Stimulated activated CD4-positive, alpha-beta T cell treated with anti-CD3 and anti-CD28 coated beads, Interleukin-15, amount 100 ng/mL, for 24 hours (primary cell): ENCODE results near the gene ITPR2.
"Not testable (repeated sequence)": the region's sequence is repeated elsewhere in the genome, so short reads cannot be mapped to it uniquely, and the experiment has no call there.

ENCODE experiments used
- DNase-seq: peaks from one replicate; pipeline ENCODE4 v3.0.0-alpha.2; 2020

Gene ITPR2

GRCh38 chr12:26319511-26319910 is 513.5 kb downstream of the ITPR2 start:
- no peak for DNase-seq

GRCh38 chr12:26318661-26319068 is 514.3 kb downstream of the ITPR2 start:
- peak; percentile 9 for DNase-seq

GRCh38 chr12:26317942-26318575 is 514.9 kb downstream of the ITPR2 start:
- DNase-seq, result no peak

- DNase-seq, result not testable (repeated sequence)
Measured at GRCh38 chr12:26314103-26314502, 518.9 kb downstream of the ITPR2 start.

- not testable (repeated sequence) for DNase-seq
Measured at GRCh38 chr12:26310489-26310888, 522.5 kb downstream of the ITPR2 start.

DNA sequence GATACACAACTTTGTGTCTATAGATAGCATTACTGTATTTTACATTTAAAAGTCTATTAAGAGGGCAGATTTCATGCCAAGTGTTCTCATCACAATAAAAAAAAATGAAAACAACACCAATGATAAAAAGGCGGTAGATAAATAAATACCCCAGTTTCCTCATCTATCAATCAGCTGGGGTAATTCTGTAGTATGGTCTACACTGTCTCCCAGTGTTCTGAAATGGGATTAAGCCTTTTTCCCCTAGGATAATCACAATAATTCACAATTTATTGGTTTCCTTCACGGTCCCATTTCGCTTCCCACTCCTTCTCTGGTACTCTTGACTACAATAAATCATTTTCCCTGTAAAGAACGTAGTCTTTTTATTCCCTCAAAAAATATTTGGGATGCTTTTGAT is 523.4 kb downstream of the ITPR2 start:
- DNase-seq, result no peak

DNA sequence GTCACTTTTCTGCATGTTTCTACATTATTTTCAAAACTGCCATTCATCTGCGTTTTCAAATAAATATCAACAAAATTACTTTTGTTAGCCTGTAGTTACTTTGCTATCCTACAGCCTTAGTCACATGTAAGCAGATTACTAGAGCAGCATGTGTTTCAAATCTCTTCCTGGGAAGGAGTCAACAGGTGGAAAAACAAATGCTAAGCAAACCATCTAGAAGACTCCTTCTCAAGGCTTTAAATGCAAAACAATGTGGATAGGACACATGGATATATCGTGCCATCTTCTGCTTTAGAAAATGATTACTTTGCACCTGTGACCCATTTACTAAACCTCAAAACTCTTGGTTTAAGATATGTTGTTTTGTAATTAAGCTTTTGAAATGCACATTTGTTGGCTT is 528.7 kb downstream of the ITPR2 start:
- no peak for DNase-seq

GRCh38 chr12:26303418-26303817 is 529.6 kb downstream of the ITPR2 start:
- DNase-seq, result no peak

- no peak for DNase-seq
Measured at GRCh38 chr12:26302776-26303175, 530.2 kb downstream of the ITPR2 start.

GRCh38 chr12:26299751-26300150 is 533.2 kb downstream of the ITPR2 start:
- no peak for DNase-seq

- no peak for DNase-seq
Measured at GRCh38 chr12:26298785-26299621, 534.0 kb downstream of the ITPR2 start.

- DNase-seq, result no peak
Measured at GRCh38 chr12:26297396-26298070, 535.5 kb downstream of the ITPR2 start.

DNA sequence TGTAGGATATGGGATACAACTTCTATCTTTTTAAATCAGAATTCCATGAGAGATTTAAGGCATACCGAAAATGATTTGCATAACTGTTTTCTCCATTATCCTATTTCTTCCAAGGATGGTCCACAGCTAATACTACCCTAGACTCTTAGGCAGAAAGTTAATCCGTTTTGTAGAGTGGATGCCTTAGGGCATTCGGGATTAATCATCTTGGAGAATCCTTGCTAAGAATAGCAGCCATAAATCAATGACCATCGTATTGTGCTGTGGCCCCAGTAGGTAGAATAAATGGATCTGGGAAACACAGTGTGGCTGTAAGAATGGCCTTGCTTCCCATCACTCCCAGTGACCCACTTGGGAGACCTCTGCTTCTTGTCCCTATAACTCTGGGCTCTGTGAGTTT is 538.0 kb downstream of the ITPR2 start:
- no peak for DNase-seq

GRCh38 chr12:26293612-26294011 is 539.4 kb downstream of the ITPR2 start:
- DNase-seq, result no peak

DNA sequence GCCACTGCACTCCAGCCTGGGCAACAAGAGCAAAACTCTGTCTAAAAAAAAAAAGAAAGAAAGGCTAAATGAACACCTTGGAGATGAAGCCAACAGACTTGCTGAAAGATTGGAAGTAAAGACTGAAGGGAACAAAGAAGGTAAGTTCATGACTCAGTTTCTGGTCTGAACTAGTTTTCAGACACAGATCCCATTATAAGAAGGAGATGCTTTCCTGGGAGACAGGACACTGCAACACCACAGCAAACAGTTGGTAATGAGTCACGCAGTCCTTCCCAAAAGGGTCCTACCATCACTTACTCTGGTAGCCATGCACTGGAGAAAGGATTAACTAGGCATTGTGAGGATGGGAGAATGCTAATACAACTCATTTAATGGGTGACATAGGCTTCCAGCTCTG is 540.4 kb downstream of the ITPR2 start:
- DNase-seq, result no peak

GRCh38 chr12:26290565-26290964 is 542.4 kb downstream of the ITPR2 start:
- DNase-seq, result no peak

DNA sequence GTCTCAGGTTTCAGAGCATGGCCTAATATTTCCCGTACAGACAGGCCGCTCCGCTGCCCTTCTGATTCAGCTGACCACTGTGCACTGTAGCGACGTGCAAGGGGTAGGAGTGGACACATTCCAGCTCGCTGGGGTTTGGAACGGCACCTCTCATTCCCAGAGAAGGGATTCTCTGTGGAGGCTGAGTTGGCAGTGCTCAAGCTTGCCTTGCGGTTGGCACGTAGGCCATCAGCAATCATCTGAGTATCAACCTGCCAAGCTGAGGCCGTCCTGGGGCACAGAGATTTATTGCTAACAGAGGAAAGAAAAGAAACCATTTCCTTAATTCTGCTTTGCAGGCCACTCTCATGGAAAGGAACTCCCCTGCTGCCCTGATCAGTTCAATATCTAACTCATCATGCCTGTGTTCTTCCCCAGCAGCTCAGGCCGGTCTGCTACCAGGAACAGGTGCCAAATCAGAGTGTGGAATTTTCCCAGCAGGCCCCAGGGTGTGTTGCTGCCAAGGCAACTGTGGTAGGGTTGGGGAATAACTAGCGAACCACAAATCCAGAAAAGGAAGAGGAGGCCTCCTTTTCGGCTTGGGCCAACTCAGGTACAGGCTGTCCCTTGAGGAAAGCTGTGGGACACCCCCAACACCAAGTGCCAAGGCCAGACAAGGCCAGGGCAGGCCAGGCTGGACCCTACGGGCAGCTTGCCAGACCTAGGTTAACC is 545.2 kb downstream of the ITPR2 start:
- DNase-seq, result no peak
